Activated gamma-delta T cell treated with Interleukin-2 at 50 U/mL for 16 hours (primary cell): ENCODE measurements around the gene BORCS5.
"Not testable (repeated sequence)": the region's sequence is repeated elsewhere in the genome, so short reads cannot be mapped to it uniquely, and the experiment has no call there.

Source experiments
- DNase-seq: peaks from one replicate; pipeline ENCODE4 v3.0.0-alpha.2; 2020

The BORCS5 gene

GRCh38 chr12:12397184-12397583, 40.3 kb downstream of the BORCS5 start:
- DNase-seq: no peak

- DNase-seq: no peak
These were observed 41.4 kb downstream of the BORCS5 start for GRCh38 chr12:12398026-12398859.

- no peak for DNase-seq
These were observed 42.3 kb downstream of the BORCS5 start for GRCh38 chr12:12399161-12399560.

GRCh38 chr12:12399776-12400305, 43.0 kb downstream of the BORCS5 start:
- no peak for DNase-seq

DNA sequence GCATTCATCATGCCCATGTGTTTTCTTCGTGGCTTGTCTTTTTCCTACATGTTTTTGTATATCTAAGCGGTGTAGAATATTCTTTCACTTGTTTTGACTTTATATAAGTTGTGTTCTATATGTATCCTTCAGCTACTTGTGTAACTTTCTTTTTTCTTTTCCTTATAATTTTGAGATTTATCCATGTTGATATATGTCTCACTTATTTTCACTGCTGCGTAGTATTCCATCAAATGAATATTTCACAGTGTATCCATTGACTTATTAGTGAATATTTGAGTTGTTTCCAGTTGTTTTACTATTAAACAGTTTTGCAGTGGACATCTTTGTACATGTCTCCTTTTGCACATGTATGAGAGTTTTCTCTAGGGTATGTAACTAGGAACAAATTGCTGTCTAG, 43.9 kb downstream of the BORCS5 start:
- DNase-seq: no peak

- DNase-seq: no peak
These were observed 46.7 kb downstream of the BORCS5 start for GRCh38 chr12:12403264-12404248.

GRCh38 chr12:12404297-12404696, 47.4 kb downstream of the BORCS5 start:
- no peak for DNase-seq

DNA sequence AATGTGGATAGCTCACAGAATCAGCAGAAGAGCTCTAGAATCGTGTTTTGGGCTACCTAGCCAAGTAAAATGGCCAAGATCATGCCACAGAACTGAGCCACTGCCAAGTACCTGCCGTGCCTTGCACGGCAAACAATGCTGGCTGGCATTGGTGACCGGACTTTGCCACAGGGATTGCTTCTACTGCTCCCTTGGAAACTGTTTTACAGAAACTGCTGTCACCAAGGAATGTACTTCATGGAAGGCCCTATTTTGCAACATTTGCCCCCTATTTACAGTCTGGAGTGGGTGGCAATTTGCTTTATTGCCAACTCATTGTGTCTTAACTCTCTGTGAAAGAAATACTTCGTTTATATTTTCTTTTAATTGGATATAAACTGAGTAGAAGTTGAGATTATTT, 49.0 kb downstream of the BORCS5 start:
- no peak for DNase-seq

GRCh38 chr12:12406762-12407161, 49.9 kb downstream of the BORCS5 start:
- no peak for DNase-seq

DNA sequence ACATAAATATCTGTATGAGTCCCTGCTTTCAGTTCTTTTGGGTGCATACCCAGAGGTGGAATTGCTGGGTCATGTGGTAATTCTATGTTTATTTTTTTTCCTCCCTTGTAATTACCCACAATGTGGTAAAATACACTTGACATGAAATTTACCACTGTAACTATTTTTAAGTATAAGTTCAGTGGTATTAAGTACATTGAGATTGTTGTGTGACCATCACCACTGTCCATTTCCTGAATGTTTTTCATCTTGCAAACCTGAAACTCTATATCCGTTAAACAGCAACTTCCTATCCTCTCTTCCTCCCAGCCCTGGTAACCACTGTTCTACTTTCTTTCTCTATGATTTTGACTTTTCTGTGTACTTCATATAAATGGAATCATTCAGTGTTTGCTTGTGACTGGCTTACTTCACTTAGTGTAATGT, 51.4 kb downstream of the BORCS5 start:
- DNase-seq: no peak

DNA sequence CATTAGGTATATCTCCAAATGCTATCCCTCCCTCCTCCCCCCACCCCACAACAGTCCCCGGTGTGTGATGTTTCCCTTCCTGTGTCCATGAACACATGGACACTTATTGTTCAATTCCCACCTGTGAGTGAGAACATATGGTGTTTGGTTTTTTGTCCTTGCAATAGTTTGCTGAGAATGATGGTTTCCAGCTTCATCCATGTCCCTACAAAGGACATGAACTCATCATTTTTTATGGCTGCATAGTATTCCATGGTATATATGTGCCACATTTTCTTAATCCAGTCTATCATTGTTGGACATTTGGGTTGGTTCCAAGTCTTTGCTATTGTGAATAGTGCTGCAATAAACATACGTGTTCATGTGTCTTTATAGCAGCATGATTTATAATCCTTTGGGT, 52.5 kb downstream of the BORCS5 start:
- DNase-seq: not testable (repeated sequence)

- no peak for DNase-seq
These were observed 59.0 kb downstream of the BORCS5 start for GRCh38 chr12:12415886-12416285.

- not testable (repeated sequence) for DNase-seq
These were observed 62.3 kb downstream of the BORCS5 start for GRCh38 chr12:12419165-12419564.

GRCh38 chr12:12423367-12423766, 66.5 kb downstream of the BORCS5 start:
- DNase-seq: no peak

DNA sequence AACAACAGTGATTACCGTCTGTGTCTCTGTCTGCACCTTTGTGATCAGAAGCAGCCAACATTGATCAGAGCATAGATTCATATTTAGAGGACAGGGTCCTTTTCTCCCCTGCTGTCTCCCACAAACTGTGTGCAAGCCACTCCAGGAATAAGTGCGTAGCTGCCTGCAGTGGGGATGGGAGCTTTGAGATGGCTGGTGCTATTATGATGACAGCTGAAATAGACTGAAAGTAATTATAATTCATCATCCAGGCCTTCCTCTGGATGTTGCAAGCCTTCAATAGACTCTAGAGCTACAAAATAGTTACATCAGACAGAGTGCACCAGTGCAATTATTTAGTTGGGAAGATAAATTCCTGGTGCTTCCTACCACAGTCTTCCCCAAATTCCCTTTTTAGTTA, 68.1 kb downstream of the BORCS5 start:
- no peak for DNase-seq

DNA sequence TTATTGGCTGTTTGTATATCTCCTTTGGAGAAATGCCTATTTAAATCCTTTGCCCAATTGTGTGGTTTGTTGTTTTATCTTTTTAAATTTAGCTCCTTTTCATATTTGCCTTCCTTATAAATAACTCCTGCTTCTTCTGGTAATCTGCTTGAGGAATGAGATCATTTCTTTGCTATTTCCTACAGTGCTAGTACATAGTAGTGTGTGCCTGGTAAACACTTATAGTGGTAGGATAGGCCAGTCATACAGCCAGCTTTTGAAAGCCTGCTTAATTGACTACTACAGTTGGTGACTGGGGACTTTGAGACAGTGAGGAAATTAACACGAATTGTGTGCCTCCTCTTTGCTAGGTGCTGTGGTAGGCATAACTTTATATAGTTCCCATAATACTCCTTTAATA, 68.7 kb downstream of the BORCS5 start:
- DNase-seq: no peak

GRCh38 chr12:12427568-12427967, 70.7 kb downstream of the BORCS5 start:
- no peak for DNase-seq

DNA sequence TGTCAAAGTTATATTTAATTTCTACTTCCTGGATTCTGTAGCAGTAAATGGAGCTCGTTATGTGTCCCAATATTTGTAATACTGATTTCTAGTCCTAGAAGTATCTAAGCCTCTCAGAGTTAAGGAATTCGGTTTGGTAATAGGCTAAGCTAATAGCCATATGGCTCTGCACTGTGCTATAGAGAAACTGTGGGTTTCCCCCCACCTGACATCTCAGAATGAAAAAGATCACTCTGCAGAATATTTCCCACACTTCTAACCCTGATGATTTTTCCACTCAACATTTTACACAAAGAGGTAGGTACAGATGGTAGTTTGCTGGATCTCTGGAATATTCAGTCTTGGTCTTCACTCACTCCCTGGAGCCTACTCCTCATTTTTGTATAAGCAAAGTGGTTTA, 71.2 kb downstream of the BORCS5 start:
- DNase-seq: no peak

DNA sequence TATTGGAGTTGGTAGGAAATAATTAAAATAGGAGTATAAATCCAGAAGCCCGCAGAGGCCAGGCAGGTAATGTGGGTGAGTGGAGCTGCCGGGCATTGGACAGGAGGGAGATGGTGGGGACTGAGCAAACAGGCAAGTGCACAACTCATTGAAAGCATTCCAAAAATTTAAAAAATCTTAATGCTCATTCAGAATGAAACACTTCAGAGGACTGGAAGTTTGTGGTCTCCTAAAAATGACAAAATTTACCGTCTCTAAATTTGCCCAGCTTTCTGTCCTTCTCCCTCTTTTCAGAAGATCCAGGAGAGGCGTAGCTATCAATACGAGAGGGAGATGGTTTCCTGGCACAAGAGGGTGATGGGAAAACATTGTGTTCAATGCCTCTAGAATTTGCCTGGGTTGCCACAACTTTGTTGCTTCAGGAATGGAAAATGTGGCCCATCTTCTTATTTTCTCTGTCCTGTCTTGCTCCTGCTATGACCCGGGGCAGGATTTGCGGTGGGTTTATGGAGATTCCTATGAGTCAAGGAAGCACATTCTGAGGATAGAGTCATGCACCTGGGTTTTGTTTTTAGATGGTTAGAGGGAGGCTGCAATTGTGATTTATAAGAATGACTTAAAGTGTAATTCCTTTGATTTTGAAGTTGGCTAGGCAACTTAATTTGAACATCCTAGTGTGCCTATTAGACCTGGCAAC, 72.2 kb downstream of the BORCS5 start:
- no peak for DNase-seq

GRCh38 chr12:12432364-12432763, 75.5 kb downstream of the BORCS5 start:
- DNase-seq: no peak

- DNase-seq: no peak
These were observed 76.4 kb downstream of the BORCS5 start for GRCh38 chr12:12433203-12433731.

- no peak for DNase-seq
These were observed 80.0 kb downstream of the BORCS5 start for GRCh38 chr12:12436831-12437345.
